HG03095 (cell line): ENCODE data around the gene BSPRY.
"Not testable (repeated sequence)": the region's sequence is repeated elsewhere in the genome, so short reads cannot be mapped to it uniquely, and the experiment has no call there.

Source experiments
- ATAC-seq: cut with Tn5 transposase; IDR thresholded peaks from one replicate; pipeline ENCODE4 v1.9.1; 2021; ENCODE audit warnings: moderate library complexity; ENCODE audit not compliant: unreplicated experiment

The BSPRY gene

DNA sequence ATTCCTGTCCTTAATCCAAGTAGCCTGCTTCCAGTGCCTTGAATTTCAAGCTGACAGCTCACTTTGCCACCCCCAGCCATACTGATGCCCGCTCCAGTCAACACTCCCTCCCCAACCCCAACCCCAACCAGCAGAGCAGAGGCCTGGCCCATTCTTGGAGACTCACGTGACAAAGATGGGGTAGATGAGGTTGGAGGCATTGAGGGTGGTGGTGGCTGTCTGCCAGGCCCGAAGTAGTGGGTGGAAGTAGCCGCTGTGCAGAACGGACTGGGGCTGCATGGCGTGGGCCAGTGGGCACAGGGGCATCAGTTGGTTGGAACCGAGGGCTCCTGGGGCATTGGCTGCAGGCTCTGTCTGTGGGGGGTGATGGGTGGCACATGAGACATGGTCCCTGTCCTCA is 43.9 kb downstream of the BSPRY start:
- ATAC-seq: no peak

- no peak for ATAC-seq
These were observed 45.9 kb downstream of the BSPRY start for GRCh38 chr9:113395000-113395861.

DNA sequence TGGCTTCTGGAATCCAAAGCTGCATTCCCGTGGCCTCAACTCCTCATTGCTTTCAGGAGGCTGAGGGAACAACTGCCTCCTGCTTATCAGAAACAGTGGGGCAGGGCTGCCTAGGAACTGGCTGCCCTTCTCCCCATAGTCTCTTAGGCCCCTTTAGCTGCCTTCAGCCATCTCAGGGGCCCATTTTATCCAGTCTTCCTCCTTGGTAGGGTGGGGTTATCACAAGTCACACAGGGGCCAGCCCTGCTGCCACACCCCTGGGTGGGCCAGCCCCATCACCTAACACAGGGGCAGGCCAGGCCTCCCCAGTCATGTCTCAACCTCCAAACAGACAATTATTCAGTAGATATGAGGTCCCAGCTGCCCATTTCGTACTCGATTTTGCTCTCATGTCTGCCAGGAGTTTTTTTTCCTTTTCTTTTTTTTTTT is 47.9 kb downstream of the BSPRY start:
- ATAC-seq: no peak

DNA sequence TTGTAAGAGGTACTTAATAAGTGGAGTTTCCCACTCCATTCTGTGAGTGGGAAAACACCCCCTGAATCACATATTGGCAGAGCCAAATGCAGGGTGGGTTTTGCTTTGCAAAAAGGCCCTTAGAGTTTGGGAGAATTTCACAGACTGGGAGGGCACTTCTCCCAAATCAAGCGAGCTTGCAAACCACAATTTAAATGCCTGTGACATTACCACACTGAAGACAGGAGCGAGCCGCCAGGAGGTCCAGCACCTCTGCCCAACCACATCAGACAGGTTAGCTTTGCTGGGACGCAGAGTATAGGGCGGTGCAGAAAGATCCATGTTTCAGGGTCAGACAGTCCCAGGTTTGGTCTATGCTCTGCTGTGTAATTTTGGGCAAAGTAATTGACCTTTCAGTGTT is 49.5 kb downstream of the BSPRY start:
- no peak for ATAC-seq

DNA sequence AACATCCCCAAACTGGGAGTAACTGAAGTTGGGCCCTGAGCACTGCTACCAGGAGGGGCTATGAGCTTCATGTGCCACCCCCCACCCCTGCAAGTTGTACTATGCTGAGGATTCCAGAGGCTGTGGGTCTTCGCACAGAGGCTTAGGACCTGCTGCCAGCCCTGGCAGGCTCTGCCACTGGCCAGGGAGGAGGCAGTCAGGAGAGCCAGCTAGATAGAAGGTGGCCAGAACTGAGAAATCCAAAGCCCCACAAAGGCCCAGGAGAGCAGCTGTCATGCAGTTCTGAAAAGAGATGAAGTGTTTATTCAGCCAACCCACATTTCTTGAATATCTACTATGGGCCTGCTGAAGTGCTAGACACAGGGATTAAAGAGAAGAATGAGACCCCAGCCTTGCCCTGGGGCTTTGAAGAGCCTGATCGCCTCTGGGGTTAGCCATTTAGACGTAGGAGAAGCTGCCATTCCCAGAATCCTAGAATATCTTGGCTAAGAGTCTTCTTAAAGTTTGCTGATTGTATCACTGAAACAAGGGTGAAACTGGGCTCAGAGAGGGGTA is 50.4 kb downstream of the BSPRY start:
- no peak for ATAC-seq

DNA sequence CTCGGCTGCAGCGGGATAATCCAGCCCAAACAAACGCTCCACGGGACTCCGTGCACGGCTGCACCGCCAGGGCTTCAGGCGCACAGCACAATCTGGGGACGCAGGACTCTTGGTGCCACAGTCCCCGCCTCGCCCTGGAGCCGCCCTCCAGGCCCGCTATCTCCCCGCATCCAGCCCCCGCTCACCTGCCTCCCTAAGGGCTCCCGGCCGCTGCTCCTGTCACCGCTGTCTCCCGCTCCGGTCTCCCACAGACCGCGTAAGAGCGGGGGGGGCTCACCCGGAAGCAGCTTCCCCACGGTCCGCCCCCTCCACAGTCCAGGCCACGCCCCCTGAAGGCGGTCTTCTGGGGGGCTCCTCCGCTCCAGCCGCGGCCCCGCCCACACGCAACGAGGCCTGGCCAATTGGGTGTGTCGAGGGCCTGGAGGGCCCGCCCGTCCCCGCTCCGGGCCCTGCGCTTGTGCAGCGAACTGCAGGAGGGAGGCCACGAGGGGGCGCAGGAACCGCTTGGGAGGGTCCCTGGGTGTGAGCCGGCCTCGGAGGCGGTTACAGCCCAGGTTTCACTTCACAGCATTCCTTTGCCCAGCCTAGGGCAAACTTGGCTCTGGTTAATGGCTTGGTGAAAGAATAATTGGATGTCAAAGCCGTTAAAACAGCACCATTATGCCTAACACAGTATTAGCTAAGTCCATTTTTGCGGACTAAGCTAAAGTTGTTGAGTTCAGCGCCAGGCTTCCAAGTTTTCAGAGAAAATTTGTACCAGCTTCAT is 51.9 kb downstream of the BSPRY start, which contains the start of gene ALAD:
Gene ALAD (minus strand): TSS at position 258 of the 766 bp plus-strand sequence. CDS start 7,725 bp downstream, outside the sequence.
- peak; percentile 98 for ATAC-seq

DNA sequence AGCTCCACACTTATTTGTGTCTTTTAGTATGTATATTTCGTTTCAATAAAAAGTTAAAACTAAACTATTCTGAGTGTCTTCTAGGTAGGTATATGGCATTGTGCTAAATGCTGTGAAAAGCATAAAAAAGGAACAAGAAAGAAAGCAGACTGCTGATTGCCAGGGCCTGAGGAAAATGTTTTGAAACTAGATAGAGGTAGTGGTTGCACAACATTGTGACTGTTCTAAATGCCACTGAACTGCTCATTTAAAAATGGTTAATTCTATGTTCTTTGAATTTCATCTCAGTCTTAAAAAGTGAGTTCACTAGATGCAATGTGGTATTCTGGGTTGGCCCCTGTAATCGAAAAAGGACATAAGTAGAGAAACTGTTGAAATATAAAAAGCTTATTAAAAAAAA is 54.3 kb downstream of the BSPRY start:
- ATAC-seq: no peak

GRCh38 chr9:113406353-113406752 is 57.0 kb downstream of the BSPRY start:
- not testable (repeated sequence) for ATAC-seq

GRCh38 chr9:113406873-113407511 is 57.7 kb downstream of the BSPRY start:
- peak; percentile 34 for ATAC-seq

GRCh38 chr9:113409481-113409880 is 60.1 kb downstream of the BSPRY start:
- no peak for ATAC-seq

GRCh38 chr9:113409883-113410206 is 60.5 kb downstream of the BSPRY start:
- ATAC-seq: peak; percentile 4

GRCh38 chr9:113410207-113410864 is 61.0 kb downstream of the BSPRY start, which contains the start of the genes C9orf43 and POLE3:
C9orf43 (plus strand) TSS chr9:113410747; CDS start chr9:113413494, 2,747 bp downstream.
POLE3 (minus strand) TSS chr9:113410675; CDS start chr9:113410293, 382 bp downstream.
- ATAC-seq: peak; percentile 93

GRCh38 chr9:113416149-113416721 is 66.9 kb downstream of the BSPRY start:
- peak; percentile 99 for ATAC-seq

- no peak for ATAC-seq
These were observed 68.0 kb downstream of the BSPRY start for GRCh38 chr9:113417370-113417769.
